K562 (cell line): ENCODE data around the gene CTIF. TPM values are rescaled to one million over a fixed set of nuclear protein-coding genes. Genes with fewer than 3 reads are reported as not detected.

ENCODE experiments used
- ATAC-seq: fragments of 200-7000 bp; cut with Tn5 transposase; 3 replicates; pipeline ENCODE4 v1.9.1; 2020; ENCODE audit warnings: moderate library complexity
- BruUV-seq: library from RNA; stranded (reverse); fragments of 400-500 nt; replicated peaks from 2 replicates; lab custom pipeline; 2021; lab: Mats Ljungman, UMichigan
- CTCF ChIA-PET: fragments of 300-600 bp; formaldehyde crosslinking; extraction: SDS; loops from one replicate; lab custom pipeline; 2021; ENCODE audit warnings: low intra/inter-chr PET ratio; lab: Yijun Ruan, JAX
- POLR2A ChIA-PET: fragments of 300-600, 350-650 bp; sonication (Branson Sonifier 250); formaldehyde crosslinking; extraction: SDS; loops from one replicate; lab custom pipeline; 2021; ENCODE audit warnings: antibody characterized with exemption, inconsistent platforms; lab: Yijun Ruan, JAX
- DNase-seq, 4 experiments: peaks; one replicate each; pipeline versions ENCODE4 v3.0.0 to v3.0.0-alpha.2; 2011 to 2018; ENCODE audit warnings: low spot score in 3 of 4, mixed read lengths in 3 of 4; ENCODE audit errors: extremely low read depth in 1 of 4
- FAIRE-seq: peaks from 2 replicates; lab custom pipeline; 2011; peaks lifted over from hg19 to GRCh38; lab: Jason Lieb, UNC
- H2AFZ ChIP-seq: 2 replicates; pipeline ENCODE4 v1.6.0; 2011; ENCODE audit warnings: low read depth, low read length, control low read depth, inconsistent platforms
- H3K27ac ChIP-seq: fragments of 200-600 bp; 3 replicates; pipeline ENCODE4 v1.8.0; 2011; ENCODE audit warnings: low read depth, mild to moderate bottlenecking, control low read depth, inconsistent platforms, low read length, moderate library complexity, mixed read lengths; ENCODE audit errors: extremely low read depth
- H3K27me3 ChIP-seq, 2 experiments: fragments of 300-600 bp in 1 of 2; 2 replicates in 1 of 2; 3 replicates in 1 of 2; pipeline versions ENCODE4 v1.6.0 to v1.8.0; 2011; ENCODE audit warnings: inconsistent platforms in 2 of 2, low read length in 2 of 2, mild to moderate bottlenecking in 1 of 2, mixed read lengths in 1 of 2, moderate library complexity in 1 of 2; ENCODE audit not compliant: control insufficient read depth in 2 of 2, insufficient read depth in 2 of 2
- H3K36me3 ChIP-seq: fragments of 300-600 bp; 3 replicates; pipeline ENCODE4 v1.8.0; 2011; ENCODE audit warnings: mild to moderate bottlenecking, low read length, inconsistent platforms; ENCODE audit not compliant: control insufficient read depth, insufficient read depth
- H3K4me1 ChIP-seq, 2 experiments: fragments of 200-600 bp in 1 of 2; replicated peaks in 1 of 2; 2 replicates in 1 of 2; 3 replicates in 1 of 2; pipeline versions ENCODE4 v1.5.1 to v1.8.0; 2011; ENCODE audit warnings: inconsistent platforms in 2 of 2, low read length in 2 of 2, mild to moderate bottlenecking in 1 of 2, mixed read lengths in 1 of 2, moderate library complexity in 1 of 2; ENCODE audit not compliant: control insufficient read depth in 2 of 2, insufficient read depth in 2 of 2
- H3K4me2 ChIP-seq: 2 replicates; pipeline ENCODE4 v1.6.1; 2011; ENCODE audit warnings: low read length, control low read depth, inconsistent platforms, mixed read lengths; ENCODE audit not compliant: insufficient read depth
- H3K4me3 ChIP-seq: fragments of 200-600 bp; sonication (generic), shearing (Covaris generic); 2 replicates; pipeline ENCODE4 v1.5.1; 2016; ENCODE audit warnings: control low read depth, inconsistent platforms
- H3K79me2 ChIP-seq: fragments of 200-600 bp; 3 replicates; pipeline ENCODE4 v1.8.0; 2011; ENCODE audit warnings: low read length, inconsistent platforms; ENCODE audit not compliant: control insufficient read depth, insufficient read depth
- H3K9ac ChIP-seq, 2 experiments: 2 replicates each; pipeline versions ENCODE4 v1.6.0 to v1.6.1; 2011; ENCODE audit warnings: low read depth in 2 of 2, low read length in 2 of 2, control low read depth in 1 of 2, inconsistent platforms in 1 of 2, mild to moderate bottlenecking in 1 of 2, mixed read lengths in 1 of 2; ENCODE audit not compliant: insufficient read depth in 1 of 2
- H3K9me1 ChIP-seq: one replicate; pipeline ENCODE4 v1.6.0; 2011; ENCODE audit warnings: inconsistent platforms, mild to moderate bottlenecking, low read length, moderate library complexity; ENCODE audit not compliant: control insufficient read depth, insufficient read depth
- H3K9me3 ChIP-seq: replicated peaks from 2 replicates; pipeline ENCODE4 v1.5.1; 2011; ENCODE audit warnings: low read depth, low read length, inconsistent platforms; ENCODE audit not compliant: control insufficient read depth, insufficient read depth
- H4K20me1 ChIP-seq: replicated peaks from 2 replicates; pipeline ENCODE4 v1.6.1; 2011; ENCODE audit warnings: low read length, inconsistent platforms, mixed read lengths; ENCODE audit not compliant: control insufficient read depth, insufficient read depth
- BRD9 ChIP-seq: fragments of 450-650 bp; IDR thresholded peaks from 2 replicates; pipeline ENCODE4 v1.6.1; 2018; ENCODE audit warnings: low read depth; ENCODE audit not compliant: partially characterized antibody
- ELF2 ChIP-seq: fragments of 250-450 bp; sonication (Bioruptor Pico); IDR thresholded peaks from 2 replicates; pipeline ENCODE4 v1.5.0; 2021; ENCODE audit warnings: mild to moderate bottlenecking
- HSF4 ChIP-seq: fragments of 250-450 bp; sonication (Bioruptor Pico); IDR thresholded peaks from 2 replicates; pipeline ENCODE4 v2.1.2; 2022; ENCODE audit warnings: mild to moderate bottlenecking, moderate library complexity, borderline replicate concordance
- PYGO2 ChIP-seq: fragments of 450-650 bp; IDR thresholded peaks from 2 replicates; pipeline ENCODE4 v1.6.1; 2016; ENCODE audit warnings: mild to moderate bottlenecking, missing genetic modification characterization, moderate library complexity, missing compliant biosample characterization
- SPI1 ChIP-seq: IDR thresholded peaks from 2 replicates; pipeline ENCODE4 v1.6.1; 2011; ENCODE audit warnings: low read depth, low read length, control low read depth, borderline replicate concordance
- SUPT5H ChIP-seq: fragments of 450-650 bp; IDR thresholded peaks from 2 replicates; pipeline ENCODE4 v1.6.1; 2016
- YY1 ChIP-seq, 3 experiments: IDR thresholded peaks; 2 replicates each; pipeline ENCODE4 v1.6.1; 2011; ENCODE audit warnings: low read length in 2 of 3, mild to moderate bottlenecking in 2 of 3, moderate library complexity in 2 of 3, borderline replicate concordance in 1 of 3, control low read depth in 1 of 3, low read depth in 1 of 3; ENCODE audit not compliant: insufficient read depth in 3 of 3, insufficient replicate concordance in 2 of 3, control insufficient read depth in 1 of 3, insufficient read length in 1 of 3; ENCODE audit errors: extremely low read depth in 1 of 3
- ZNF239 ChIP-seq: fragments of 250-450 bp; sonication (Bioruptor Pico); IDR thresholded peaks from 2 replicates; pipeline ENCODE4 v1.4.0; 2020; ENCODE audit warnings: mild to moderate bottlenecking
- ZNF785 ChIP-seq: fragments of 250-450 bp; sonication (Bioruptor Pico); IDR thresholded peaks from 2 replicates; pipeline ENCODE4 v1.4.0; 2020; ENCODE audit warnings: mild to moderate bottlenecking
- WGBS: fragments of 100-300 bp; shearing (Covaris generic); methylation state at CpG from one replicate; pipeline ENCODE4 v1.1.6; 2016; ENCODE audit warnings: low coverage, mixed read lengths; ENCODE audit not compliant: insufficient coverage; ENCODE audit errors: missing lambda C conversion rate; 5-methylcytosine and 5-hydroxymethylcytosine counted together
- in situ Hi-C: fragments of 300-500 bp; cut with MboI; formaldehyde crosslinking; loops from 4 replicates; pipeline ENCODE4 v1.15.0; 2018; ENCODE audit warnings: inconsistent platforms, mixed read lengths
- intact Hi-C: fragments of 100-400 bp; cut with micrococcal nuclease; formaldehyde crosslinking; loops from 2 replicates; pipeline ENCODE4 v1.14.2; 2022
- polyA plus RNA-seq, 8 experiments: library from polyadenylated mRNA; depleted of rRNA in 4 of 8; stranded (reverse) in 5 of 8; unstranded in 3 of 8; fragments of >200 nt; fragmentation: Nextera tagmentation in 2 of 8; fragmentation: Illumina TruSeq in 1 of 8; extraction: Ambion mirVana in 2 of 8; extraction: Trizol in 1 of 8; gene quantifications; 2 replicates each; pipeline versions ENCODE4 v1.2.1 to v1.2.3, GENCODE V29; 2011 to 2014; ENCODE audit warnings: inconsistent platforms in 1 of 8, missing spikeins in 1 of 8
- total RNA-seq, 7 experiments: library from RNA; depleted of rRNA in 6 of 7; stranded (reverse); fragments of >200 nt in 6 of 7; fragmentation: Illumina TruSeq in 2 of 7; extraction: Trizol in 2 of 7; gene quantifications; 2 replicates each; pipeline versions ENCODE4 v1.2.1 to v1.2.3, GENCODE V29; 2011 to 2021; ENCODE audit warnings: low replicate concordance in 1 of 7
- TF ChIP-seq, protein P1 (sequence below): fragments of 250-450 bp; sonication (Bioruptor Pico); IDR thresholded peaks from 2 replicates; pipeline ENCODE4 v1.4.0; 2020; ENCODE audit warnings: borderline replicate concordance

Gene CTIF
- total and polyA plus RNA-seq, 9 of the 15 experiments (the other 6 are each of a cell fraction or from before 2014, with no cell fraction given): 0.17 to 11.5 (median 2.2) TPM

DNA sequence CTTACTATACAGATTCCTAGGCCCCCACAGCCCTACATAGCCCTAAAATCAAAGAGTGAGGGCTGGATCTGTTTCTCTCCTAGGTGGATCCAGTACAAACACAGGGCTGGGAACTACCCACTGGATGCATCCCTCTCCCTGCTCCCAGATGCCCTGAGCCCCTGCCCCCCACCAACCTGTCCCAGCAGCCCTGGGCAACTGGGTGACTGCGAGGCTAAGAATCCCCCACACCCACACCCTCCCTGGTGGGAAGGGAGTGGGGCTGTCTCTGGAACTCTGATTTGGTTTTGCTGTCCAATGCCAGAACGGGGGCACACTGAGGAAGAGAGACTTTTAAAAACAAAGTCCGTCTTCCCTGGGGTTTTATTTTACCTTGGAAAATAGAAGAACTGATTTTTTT is 298.8 kb downstream of the CTIF start:
- intact Hi-C loops (no loop called here), in situ Hi-C loops (no loop called here)
- Histone ChIP-seq H3K27me3 (no peaks in the 10 kb centered on the region), H3K4me2 (no peak overlapping the region), H3K9ac (no peak overlapping the region), H3K9me3 (no peaks in the 10 kb centered on the region), H3K79me2 (no peaks in the 10 kb centered on the region), H3K9me1 (no peaks in the 10 kb centered on the region), H3K4me3 (no peak overlapping the region), H4K20me1 (no peaks in the 10 kb centered on the region), H3K4me1 (peaks cover 19 to 24% of the 10 kb centered on the region in 2 experiments), H3K27ac (no peak overlapping the region), H2AFZ (no peak overlapping the region), H3K36me3 (no peaks in the 10 kb centered on the region)
- ChIA-PET POLR2A (no interaction called here), CTCF (no interaction called here)
- BruUV-seq: no TSS peak
- FAIRE-seq (no peak), DNase-seq (no peak), ATAC-seq (no peak)
- WGBS: 40% methylated on average over 1 of the region's 3 CpGs
- TF ChIP-seq YY1 (IDR thresholded peaks at IDR 0.05; ENCODE audit: borderline replicate concordance in 1 of 3, control insufficient read depth in 1 of 3, extremely low read depth in 1 of 3, insufficient read depth in 3 of 3, insufficient read length in 1 of 3, insufficient replicate concordance in 2 of 3, low read depth in 1 of 3, low read length in 2 of 3) (no peak), PYGO2 (tag) (no peak), ELF2 (CRISPR knock-in tag) (no peak), SUPT5H (no peak), SPI1 (no peak), HSF4 (CRISPR knock-in tag) (no peak), BRD9 (no peak), ZNF239 (no peak), ZNF785 (no peak)
- TF ChIP-seq, protein P1, sequence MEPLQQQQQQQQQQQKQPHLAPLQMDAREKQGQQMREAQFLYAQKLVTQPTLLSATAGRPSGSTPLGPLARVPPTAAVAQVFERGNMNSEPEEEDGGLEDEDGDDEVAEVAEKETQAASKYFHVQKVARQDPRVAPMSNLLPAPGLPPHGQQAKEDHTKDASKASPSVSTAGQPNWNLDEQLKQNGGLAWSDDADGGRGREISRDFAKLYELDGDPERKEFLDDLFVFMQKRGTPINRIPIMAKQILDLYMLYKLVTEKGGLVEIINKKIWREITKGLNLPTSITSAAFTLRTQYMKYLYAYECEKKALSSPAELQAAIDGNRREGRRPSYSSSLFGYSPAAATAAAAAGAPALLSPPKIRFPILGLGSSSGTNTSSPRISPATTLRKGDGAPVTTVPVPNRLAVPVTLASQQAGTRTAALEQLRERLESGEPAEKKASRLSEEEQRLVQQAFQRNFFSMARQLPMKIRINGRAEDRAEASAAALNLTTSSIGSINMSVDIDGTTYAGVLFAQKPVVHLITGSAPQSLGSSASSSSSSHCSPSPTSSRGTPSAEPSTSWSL (CRISPR knock-in tag): no peak
